OCI-LY3 (cell line): ENCODE results near the gene TNFRSF14.
"Not testable (repeated sequence)": the region's sequence is repeated elsewhere in the genome, so short reads cannot be mapped to it uniquely, and the experiment has no call there.

Experiments
- EZH2phosphoT487 ChIP-seq: fragments of 200-600 bp; shearing (Covaris generic); IDR thresholded peaks from 2 replicates; pipeline ENCODE4 v1.6.1; 2018; ENCODE audit warnings: antibody characterized with exemption, mixed run types, low read depth
- TF ChIP-seq, protein P1 (sequence below): fragments of 200-600, 300-600 bp; sonication (generic); IDR thresholded peaks from 2 replicates; pipeline ENCODE4 v1.5.1; 2014; ENCODE audit warnings: antibody characterized with exemption, low read length, low read depth

DNA sequence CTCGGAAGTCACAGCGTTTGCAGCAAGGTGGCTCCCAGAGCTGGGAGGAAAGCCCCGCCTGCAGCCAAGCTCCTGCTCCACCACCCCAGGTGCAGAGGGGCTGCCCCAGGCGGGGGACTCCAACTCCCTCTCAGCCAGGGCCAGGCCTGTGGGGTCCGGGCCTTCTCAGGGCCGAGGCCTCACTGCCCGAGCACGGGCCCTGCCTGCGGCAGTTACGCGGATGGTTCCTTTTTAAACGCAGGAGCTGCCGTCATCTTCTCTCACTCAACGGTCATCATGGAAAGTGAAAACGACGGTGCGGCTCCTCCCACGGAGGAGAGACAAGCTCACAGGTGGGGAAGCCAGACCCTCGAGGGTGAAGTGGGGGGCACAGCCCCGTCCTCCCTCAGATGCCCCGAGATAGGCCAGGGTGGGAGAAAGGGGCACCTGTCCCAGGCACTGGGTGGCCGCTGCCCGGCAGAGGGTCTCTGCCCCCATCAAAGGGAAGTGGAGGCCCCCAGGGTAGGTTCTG, 21.4 kb downstream of the TNFRSF14 start:
- TF ChIP-seq, protein P1, sequence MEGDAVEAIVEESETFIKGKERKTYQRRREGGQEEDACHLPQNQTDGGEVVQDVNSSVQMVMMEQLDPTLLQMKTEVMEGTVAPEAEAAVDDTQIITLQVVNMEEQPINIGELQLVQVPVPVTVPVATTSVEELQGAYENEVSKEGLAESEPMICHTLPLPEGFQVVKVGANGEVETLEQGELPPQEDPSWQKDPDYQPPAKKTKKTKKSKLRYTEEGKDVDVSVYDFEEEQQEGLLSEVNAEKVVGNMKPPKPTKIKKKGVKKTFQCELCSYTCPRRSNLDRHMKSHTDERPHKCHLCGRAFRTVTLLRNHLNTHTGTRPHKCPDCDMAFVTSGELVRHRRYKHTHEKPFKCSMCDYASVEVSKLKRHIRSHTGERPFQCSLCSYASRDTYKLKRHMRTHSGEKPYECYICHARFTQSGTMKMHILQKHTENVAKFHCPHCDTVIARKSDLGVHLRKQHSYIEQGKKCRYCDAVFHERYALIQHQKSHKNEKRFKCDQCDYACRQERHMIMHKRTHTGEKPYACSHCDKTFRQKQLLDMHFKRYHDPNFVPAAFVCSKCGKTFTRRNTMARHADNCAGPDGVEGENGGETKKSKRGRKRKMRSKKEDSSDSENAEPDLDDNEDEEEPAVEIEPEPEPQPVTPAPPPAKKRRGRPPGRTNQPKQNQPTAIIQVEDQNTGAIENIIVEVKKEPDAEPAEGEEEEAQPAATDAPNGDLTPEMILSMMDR = not testable (repeated sequence)
- not testable (repeated sequence) for TF ChIP-seq EZH2phosphoT487
